Stimulated activated CD8-positive, alpha-beta memory T cell treated with anti-CD3 and anti-CD28 coated beads, Interleukin-7, amount 100 ng/mL, for 1 hour (primary cell): ENCODE data around the gene ZNF362.

ENCODE experiments used
- DNase-seq, 2 donors: peaks; one replicate each; pipeline ENCODE4 v3.0.0-alpha.2; 2020; ENCODE audit warnings: low read depth in 2 of 2

The ZNF362 gene

DNA sequence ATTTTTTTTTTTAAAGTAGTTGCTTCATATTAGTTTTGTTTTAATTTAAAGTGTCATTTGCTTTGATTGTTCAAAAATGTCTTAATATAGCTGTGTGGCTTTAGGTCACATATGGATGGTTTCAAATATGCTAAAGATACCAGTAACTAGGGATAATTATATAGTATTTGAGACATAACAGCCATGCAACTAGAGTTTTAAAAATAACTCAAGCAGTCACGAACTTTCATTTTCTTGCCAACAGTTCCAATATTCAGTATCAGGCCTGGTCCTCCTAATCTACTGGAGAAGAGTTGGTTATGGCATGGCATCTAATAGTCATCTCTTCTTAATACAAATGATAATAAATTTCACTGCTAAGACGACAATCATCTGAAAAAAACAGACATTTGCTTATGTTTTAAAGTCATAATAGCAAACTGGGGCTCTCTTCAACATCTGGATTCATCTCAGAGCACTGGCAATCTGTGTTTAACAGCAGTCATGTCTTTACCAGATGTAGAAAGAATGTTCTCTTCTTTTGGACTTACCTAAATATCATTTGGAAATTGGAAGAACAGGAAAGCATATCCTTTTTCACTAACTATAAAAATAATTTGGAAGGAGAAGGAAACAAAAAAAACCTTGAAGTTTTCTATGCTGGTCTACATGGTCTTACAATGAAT, 88.7 kb downstream of the ZNF362 start:
- no peak for DNase-seq

DNA sequence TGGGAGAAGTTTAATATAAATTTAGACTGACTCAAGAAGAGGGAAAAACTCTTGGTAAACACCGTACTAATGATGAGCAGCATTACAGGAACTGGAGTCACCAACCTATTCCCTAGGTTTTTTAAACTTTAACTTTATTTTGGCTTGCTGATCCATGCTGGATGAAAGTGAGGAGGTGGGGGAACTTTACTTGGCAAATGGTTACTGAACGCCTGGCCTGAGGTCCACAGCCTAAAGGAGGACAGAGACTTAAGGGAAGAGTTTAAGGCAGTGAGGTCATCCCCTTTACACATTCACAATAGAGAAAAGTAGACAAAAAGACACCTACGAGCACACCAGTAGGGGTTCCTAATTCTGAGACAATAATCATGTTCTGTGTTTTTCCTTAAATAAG, 90.2 kb downstream of the ZNF362 start:
- DNase-seq: no peak

- DNase-seq: no peak
Observed at GRCh38 chr1:33346927-33347649, 90.8 kb downstream of the ZNF362 start.

DNA sequence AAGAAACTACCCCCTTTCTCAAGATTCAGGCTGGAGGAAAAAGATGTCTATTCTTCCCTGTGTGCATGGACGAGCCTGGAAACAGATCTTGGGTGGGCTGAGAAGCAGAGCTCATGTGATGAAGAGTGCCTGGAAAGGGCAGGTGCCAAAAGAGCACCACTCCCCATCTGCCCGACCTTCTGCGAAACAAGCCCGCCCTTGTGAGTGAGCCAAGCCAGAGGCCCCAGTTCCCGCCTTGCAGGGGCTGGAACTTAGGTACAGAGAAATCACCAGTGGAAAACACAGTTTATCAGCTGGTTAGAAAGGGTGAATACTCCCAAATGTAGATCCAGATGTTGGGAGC, 91.3 kb downstream of the ZNF362 start:
- no peak for DNase-seq

- DNase-seq: no peak
Observed at GRCh38 chr1:33348194-33348593, 91.9 kb downstream of the ZNF362 start.

DNA sequence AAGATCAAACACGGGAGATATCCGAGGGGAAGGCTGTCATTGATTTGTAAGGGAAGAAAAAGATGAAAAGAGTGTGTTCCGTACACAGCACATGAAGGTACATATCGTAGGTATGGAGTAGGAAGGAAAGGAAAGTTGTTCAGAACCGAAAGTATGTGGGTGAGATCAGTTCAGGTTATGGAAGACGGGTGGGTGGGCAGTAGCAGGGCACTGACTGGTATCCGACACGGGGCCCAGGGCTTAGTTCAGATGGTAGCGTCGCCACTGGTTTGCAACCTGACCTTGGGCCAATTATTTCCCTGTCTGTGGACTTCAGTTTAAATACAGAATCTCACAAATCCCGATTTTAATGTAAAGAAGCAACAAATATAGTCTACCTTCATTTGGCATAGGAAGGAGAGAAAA, 92.4 kb downstream of the ZNF362 start:
- DNase-seq: no peak

DNA sequence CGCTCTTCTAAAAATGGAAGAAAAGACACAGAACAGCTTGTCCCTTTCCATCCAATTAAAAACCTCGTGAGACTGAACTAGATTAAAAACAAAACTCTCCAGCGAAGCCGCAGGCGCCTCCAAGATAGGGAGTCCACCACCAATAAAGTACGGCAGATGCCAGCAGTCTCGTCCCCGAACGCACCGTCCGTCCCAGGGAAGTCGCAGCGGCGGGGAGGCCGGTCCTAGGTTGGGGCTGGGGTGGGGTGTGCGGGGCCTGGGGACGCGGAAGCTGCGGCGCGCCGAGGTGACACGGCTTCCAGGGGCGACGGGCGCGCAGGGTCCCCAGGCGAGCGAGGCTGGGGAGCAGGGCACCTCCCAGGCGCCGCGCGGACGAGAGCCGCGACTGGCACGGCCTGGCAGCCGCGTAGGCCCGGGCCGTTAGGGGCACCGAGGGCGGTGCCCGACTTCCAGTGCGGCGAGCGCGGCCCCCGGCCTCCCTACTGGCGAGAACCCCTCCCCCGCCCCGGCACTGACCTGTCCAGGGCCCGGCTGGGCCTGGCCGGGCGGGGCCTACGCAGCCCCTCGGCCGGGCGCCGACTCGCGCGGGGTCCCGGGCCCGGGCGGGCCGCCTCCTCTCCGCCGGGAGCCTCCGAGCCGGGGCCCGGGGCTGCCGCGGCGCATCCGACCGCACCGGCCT, 92.9 kb downstream of the ZNF362 start:
- DNase-seq: peak in 1 of 2 donors; percentile 8

GRCh38 chr1:33349778-33350610, 93.7 kb downstream of the ZNF362 start:
- peak; percentile 51 to 61 for DNase-seq
